HepG2 (cell line): Measurements from ENCODE around the gene NREP. TPM values are rescaled to one million over a fixed set of nuclear protein-coding genes. Genes with fewer than 3 reads are reported as not detected.
A peak's percentile ranks its signal among the peaks of the same experiment; 100 is the strongest.

Experiments
- ATAD3A ChIP-seq: sonication (generic); formaldehyde crosslinking; IDR thresholded peaks from 2 replicates; pipeline ENCODE4 v1.4.0; 2020; ENCODE audit warnings: missing genetic modification reagents
- CEBPB ChIP-seq: IDR thresholded peaks from 2 replicates; pipeline ENCODE4 v1.6.1; 2011; ENCODE audit warnings: low read depth, low read length, improper control_type of control experiment, borderline replicate concordance
- EZH2 ChIP-seq: conservative IDR thresholded peaks from 2 replicates; pipeline ENCODE4 v1.6.1; 2012; ENCODE audit warnings: mild to moderate bottlenecking, low read depth, low read length, moderate library complexity
- FOXA1 ChIP-seq, 2 experiments: fragments of 450-650 bp in 1 of 2; sonication (generic) in 1 of 2; formaldehyde crosslinking in 1 of 2; IDR thresholded peaks; 2 replicates each; pipeline versions ENCODE4 v1.4.0 to v1.6.1; 2016 to 2020; ENCODE audit warnings: missing genetic modification reagents in 1 of 2
- IRF2 ChIP-seq: IDR thresholded peaks from 2 replicates; pipeline ENCODE4 v1.6.1; 2018; ENCODE audit warnings: missing genetic modification reagents, missing compliant biosample characterization
- MAFG ChIP-seq: sonication (generic); formaldehyde crosslinking; IDR thresholded peaks from 2 replicates; pipeline ENCODE4 v1.5.1; 2020; ENCODE audit warnings: mild to moderate bottlenecking, missing genetic modification reagents
- MED1 ChIP-seq: sonication (generic); formaldehyde crosslinking; IDR thresholded peaks from 2 replicates; pipeline ENCODE4 v1.4.0; 2020; ENCODE audit warnings: missing genetic modification reagents
- MIXL1 ChIP-seq: IDR thresholded peaks from 2 replicates; pipeline ENCODE4 v1.6.1; 2016
- MTA1 ChIP-seq: sonication (generic); formaldehyde crosslinking; IDR thresholded peaks from 2 replicates; pipeline ENCODE4 v1.4.0; 2020; ENCODE audit warnings: missing genetic modification reagents, mild to moderate bottlenecking, borderline replicate concordance
- SKIL ChIP-seq: sonication (generic); formaldehyde crosslinking; IDR thresholded peaks from 2 replicates; pipeline ENCODE4 v1.8.0; 2022; ENCODE audit warnings: missing genetic modification reagents, mild to moderate bottlenecking, moderate library complexity, borderline replicate concordance
- SNAI1 ChIP-seq: sonication (generic); formaldehyde crosslinking; IDR thresholded peaks from 2 replicates; pipeline ENCODE4 v1.5.0; 2020; ENCODE audit warnings: mild to moderate bottlenecking, missing genetic modification reagents, borderline replicate concordance
- TBP ChIP-seq: sonication (generic); formaldehyde crosslinking; IDR thresholded peaks from 2 replicates; pipeline ENCODE4 v1.5.0; 2020; ENCODE audit warnings: missing genetic modification reagents
- ZFP1 ChIP-seq: IDR thresholded peaks from 2 replicates; pipeline ENCODE4 v1.6.1; 2016
- ZNF124 ChIP-seq: sonication (generic); formaldehyde crosslinking; IDR thresholded peaks from 2 replicates; pipeline ENCODE4 v1.4.0; 2020; ENCODE audit warnings: missing genetic modification reagents
- ZNF136 ChIP-seq: sonication (generic); formaldehyde crosslinking; IDR thresholded peaks from 2 replicates; pipeline ENCODE4 v1.8.1; 2022; ENCODE audit warnings: low read depth, mild to moderate bottlenecking, moderate library complexity, missing genetic modification reagents
- ZNF17 ChIP-seq: sonication (generic); formaldehyde crosslinking; IDR thresholded peaks from 2 replicates; pipeline ENCODE4 v1.5.0; 2020; ENCODE audit warnings: mild to moderate bottlenecking, missing genetic modification reagents
- ZNF20 ChIP-seq: sonication (generic); formaldehyde crosslinking; IDR thresholded peaks from 2 replicates; pipeline ENCODE4 v1.4.0; 2020; ENCODE audit warnings: mild to moderate bottlenecking, moderate library complexity, missing genetic modification reagents
- ZNF205 ChIP-seq: IDR thresholded peaks from 2 replicates; pipeline ENCODE4 v1.6.1; 2018; ENCODE audit warnings: missing biosample characterization, missing genetic modification reagents
- ZNF326 ChIP-seq: sonication (generic); formaldehyde crosslinking; IDR thresholded peaks from 2 replicates; pipeline ENCODE4 v1.4.0; 2020; ENCODE audit warnings: missing genetic modification reagents, borderline replicate concordance
- ZNF331 ChIP-seq: sonication (generic); formaldehyde crosslinking; IDR thresholded peaks from 2 replicates; pipeline ENCODE4 v1.4.0; 2020; ENCODE audit warnings: missing genetic modification reagents
- ZNF432 ChIP-seq: sonication (generic); formaldehyde crosslinking; IDR thresholded peaks from 2 replicates; pipeline ENCODE4 v1.5.0; 2020; ENCODE audit warnings: missing genetic modification reagents, mild to moderate bottlenecking, borderline replicate concordance
- ZNF589 ChIP-seq: sonication (generic); formaldehyde crosslinking; conservative IDR thresholded peaks from 2 replicates; pipeline ENCODE4 v1.8.0; 2022; ENCODE audit warnings: mild to moderate bottlenecking, moderate library complexity, missing genetic modification reagents
- ZNF674 ChIP-seq: sonication (generic); formaldehyde crosslinking; IDR thresholded peaks from 2 replicates; pipeline ENCODE4 v1.5.0; 2020; ENCODE audit warnings: low read depth, mild to moderate bottlenecking, missing genetic modification reagents
- ZNF83 ChIP-seq: sonication (generic); formaldehyde crosslinking; IDR thresholded peaks from 2 replicates; pipeline ENCODE4 v1.4.0; 2020; ENCODE audit warnings: missing genetic modification reagents, mild to moderate bottlenecking, borderline replicate concordance
- polyA plus RNA-seq, 8 experiments: library from polyadenylated mRNA; depleted of rRNA in 3 of 8; stranded (reverse) in 7 of 8; unstranded in 1 of 8; fragments of >200 nt; fragmentation: Illumina TruSeq in 4 of 8; extraction: Trizol in 4 of 8; gene quantifications; 2 replicates each; pipeline versions ENCODE4 v1.2.1 to v1.2.3, GENCODE V29; 2011 to 2016; ENCODE audit warnings: low read depth in 4 of 8, missing spikeins in 1 of 8, mixed read lengths in 1 of 8; ENCODE audit not compliant: insufficient read depth in 1 of 8
- total RNA-seq, 5 experiments: library from RNA; depleted of rRNA; stranded (reverse); fragments of >200 nt; fragmentation: Illumina TruSeq; extraction: Trizol; gene quantifications; 2 replicates each; pipeline ENCODE4 v1.2.3, GENCODE V29; 2016; ENCODE audit warnings: low read depth in 1 of 5
- TF ChIP-seq, protein P1 (sequence below), 2 experiments: IDR thresholded peaks; 2 replicates each; pipeline ENCODE4 v1.6.1; 2011 to 2012; ENCODE audit warnings: low read length in 2 of 2, borderline replicate concordance in 1 of 2, low read depth in 1 of 2, mild to moderate bottlenecking in 1 of 2, moderate library complexity in 1 of 2
- TF ChIP-seq, protein P2 (sequence below): sonication (generic); formaldehyde crosslinking; IDR thresholded peaks from 2 replicates; pipeline ENCODE4 v1.8.0; 2022; ENCODE audit warnings: mild to moderate bottlenecking, missing genetic modification reagents; ENCODE audit not compliant: insufficient replicate concordance

The NREP gene
- total and polyA plus RNA-seq, 2 of the 13 experiments (the other 11 are each of a cell fraction or from before 2014, with no cell fraction given) = 40.5 to 102 TPM

DNA sequence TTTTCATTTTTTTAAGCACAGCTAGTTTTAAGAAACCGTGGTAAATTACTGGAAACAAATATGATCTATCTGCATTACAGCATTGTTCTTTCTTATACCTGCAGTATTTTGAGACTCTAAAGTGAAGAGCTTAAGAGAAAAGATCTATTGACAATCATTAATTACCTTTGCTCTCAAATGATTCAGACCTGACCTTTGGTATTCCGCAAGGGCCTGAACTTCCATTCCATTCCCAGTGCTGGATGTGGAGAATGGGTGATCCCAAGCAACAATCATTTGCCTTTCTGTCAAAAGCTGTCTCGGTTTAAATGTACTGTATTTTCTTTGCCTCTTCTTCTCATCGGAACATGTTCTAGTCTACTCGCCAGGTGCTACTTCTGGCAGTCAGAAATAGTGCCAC is 18.9 kb downstream of the NREP start (continued):
- TF ChIP-seq FOXA1 (IDR thresholded peaks at IDR 0.05) (no peak), FOXA1 (CRISPR knock-in tag; IDR thresholded peaks at IDR 0.05) (no peak), CEBPB (0 out of 2 replicates have a peak, but pooled peaks have one; percentile 9), MTA1 (CRISPR knock-in tag) (no peak), ZNF17 (CRISPR knock-in tag) (no peak), ZNF326 (CRISPR knock-in tag) (no peak), EZH2 (no peak), ZNF331 (CRISPR knock-in tag) (0 out of 2 replicates have a peak, but pooled peaks have one; percentile 22), SNAI1 (CRISPR knock-in tag) (no peak), SKIL (no peak), ZNF83 (CRISPR knock-in tag) (no peak), ZFP1 (CRISPR knock-in tag) (no peak), ZNF589 (CRISPR knock-in tag) (no peak), MED1 (no peak), MAFG (CRISPR knock-in tag) (no peak), ZNF124 (CRISPR knock-in tag) (no peak), ZNF432 (CRISPR knock-in tag) (no peak), ZNF674 (CRISPR knock-in tag) (no peak), MIXL1 (peak; percentile 81), ZNF205 (CRISPR knock-in tag) (no peak), IRF2 (CRISPR knock-in tag) (no peak), ATAD3A (CRISPR knock-in tag) (no peak), TBP (CRISPR knock-in tag) (no peak), ZNF136 (CRISPR knock-in tag) (no peak), ZNF20 (CRISPR knock-in tag) (no peak)
- TF ChIP-seq, protein P1, sequence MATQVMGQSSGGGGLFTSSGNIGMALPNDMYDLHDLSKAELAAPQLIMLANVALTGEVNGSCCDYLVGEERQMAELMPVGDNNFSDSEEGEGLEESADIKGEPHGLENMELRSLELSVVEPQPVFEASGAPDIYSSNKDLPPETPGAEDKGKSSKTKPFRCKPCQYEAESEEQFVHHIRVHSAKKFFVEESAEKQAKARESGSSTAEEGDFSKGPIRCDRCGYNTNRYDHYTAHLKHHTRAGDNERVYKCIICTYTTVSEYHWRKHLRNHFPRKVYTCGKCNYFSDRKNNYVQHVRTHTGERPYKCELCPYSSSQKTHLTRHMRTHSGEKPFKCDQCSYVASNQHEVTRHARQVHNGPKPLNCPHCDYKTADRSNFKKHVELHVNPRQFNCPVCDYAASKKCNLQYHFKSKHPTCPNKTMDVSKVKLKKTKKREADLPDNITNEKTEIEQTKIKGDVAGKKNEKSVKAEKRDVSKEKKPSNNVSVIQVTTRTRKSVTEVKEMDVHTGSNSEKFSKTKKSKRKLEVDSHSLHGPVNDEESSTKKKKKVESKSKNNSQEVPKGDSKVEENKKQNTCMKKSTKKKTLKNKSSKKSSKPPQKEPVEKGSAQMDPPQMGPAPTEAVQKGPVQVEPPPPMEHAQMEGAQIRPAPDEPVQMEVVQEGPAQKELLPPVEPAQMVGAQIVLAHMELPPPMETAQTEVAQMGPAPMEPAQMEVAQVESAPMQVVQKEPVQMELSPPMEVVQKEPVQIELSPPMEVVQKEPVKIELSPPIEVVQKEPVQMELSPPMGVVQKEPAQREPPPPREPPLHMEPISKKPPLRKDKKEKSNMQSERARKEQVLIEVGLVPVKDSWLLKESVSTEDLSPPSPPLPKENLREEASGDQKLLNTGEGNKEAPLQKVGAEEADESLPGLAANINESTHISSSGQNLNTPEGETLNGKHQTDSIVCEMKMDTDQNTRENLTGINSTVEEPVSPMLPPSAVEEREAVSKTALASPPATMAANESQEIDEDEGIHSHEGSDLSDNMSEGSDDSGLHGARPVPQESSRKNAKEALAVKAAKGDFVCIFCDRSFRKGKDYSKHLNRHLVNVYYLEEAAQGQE (IDR thresholded peaks at IDR 0.05; ENCODE audit: borderline replicate concordance in 1 of 2, low read depth in 1 of 2, low read length in 2 of 2) = no peak
- TF ChIP-seq, protein P2, sequence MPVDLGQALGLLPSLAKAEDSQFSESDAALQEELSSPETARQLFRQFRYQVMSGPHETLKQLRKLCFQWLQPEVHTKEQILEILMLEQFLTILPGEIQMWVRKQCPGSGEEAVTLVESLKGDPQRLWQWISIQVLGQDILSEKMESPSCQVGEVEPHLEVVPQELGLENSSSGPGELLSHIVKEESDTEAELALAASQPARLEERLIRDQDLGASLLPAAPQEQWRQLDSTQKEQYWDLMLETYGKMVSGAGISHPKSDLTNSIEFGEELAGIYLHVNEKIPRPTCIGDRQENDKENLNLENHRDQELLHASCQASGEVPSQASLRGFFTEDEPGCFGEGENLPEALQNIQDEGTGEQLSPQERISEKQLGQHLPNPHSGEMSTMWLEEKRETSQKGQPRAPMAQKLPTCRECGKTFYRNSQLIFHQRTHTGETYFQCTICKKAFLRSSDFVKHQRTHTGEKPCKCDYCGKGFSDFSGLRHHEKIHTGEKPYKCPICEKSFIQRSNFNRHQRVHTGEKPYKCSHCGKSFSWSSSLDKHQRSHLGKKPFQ = no peak
